Endothelial cell of umbilical vein (primary cell): ENCODE results near the gene TMBIM6. TPM values are rescaled to one million over a fixed set of nuclear protein-coding genes. Genes with fewer than 3 reads are reported as not detected.

Experiments used
- BruUV-seq: library from RNA; stranded (reverse); fragments of 400-500 nt; replicated peaks from 2 replicates; lab custom pipeline; 2021; lab: Mats Ljungman, UMichigan
- CTCF ChIA-PET: fragments of 300-600, 350-600 bp; sonication (Branson Sonifier 250); formaldehyde crosslinking; loops from one replicate; lab custom pipeline; 2021; ENCODE audit warnings: antibody characterized with exemption, inconsistent platforms; lab: Charles Lee
- POLR2A ChIA-PET: fragments of 300-600, 350-600 bp; sonication (Branson Sonifier 250); formaldehyde crosslinking; loops from one replicate; lab custom pipeline; 2021; ENCODE audit warnings: antibody characterized with exemption, inconsistent platforms; lab: Charles Lee
- DNase-seq: peaks from one replicate; pipeline ENCODE4 v3.0.0-alpha.2; 2011; ENCODE audit warnings: low read depth, low spot score
- FAIRE-seq: peaks from 2 replicates; lab custom pipeline; 2011; peaks lifted over from hg19 to GRCh38; lab: Jason Lieb, UNC
- H2AFZ ChIP-seq: 2 replicates; pipeline ENCODE4 v1.6.0; 2012; ENCODE audit warnings: low read depth, low read length, control low read depth, inconsistent platforms
- H3K27ac ChIP-seq: 2 replicates; pipeline ENCODE4 v1.5.1; 2011; ENCODE audit warnings: low read depth, mild to moderate bottlenecking, control low read depth, low read length, moderate library complexity; ENCODE audit not compliant: insufficient read depth
- H3K27me3 ChIP-seq, 2 experiments: 2 replicates each; pipeline versions ENCODE4 v1.6.0 to v1.6.1; 2011; ENCODE audit warnings: low read length in 2 of 2, mixed read lengths in 1 of 2; ENCODE audit not compliant: control insufficient read depth in 2 of 2, insufficient read depth in 2 of 2
- H3K36me3 ChIP-seq, 2 experiments: 2 replicates in 1 of 2; 3 replicates in 1 of 2; pipeline ENCODE4 v1.5.1; 2011; ENCODE audit warnings: low read length in 2 of 2, mild to moderate bottlenecking in 1 of 2, moderate library complexity in 1 of 2; ENCODE audit not compliant: control insufficient read depth in 2 of 2, insufficient read depth in 2 of 2; ENCODE audit errors: extremely low read depth in 1 of 2
- H3K4me1 ChIP-seq: 3 replicates; pipeline ENCODE4 v1.5.1; 2011; ENCODE audit warnings: mild to moderate bottlenecking, low read length; ENCODE audit not compliant: control insufficient read depth, insufficient read depth; ENCODE audit errors: extremely low read depth
- H3K4me2 ChIP-seq: 2 replicates; pipeline ENCODE4 v1.6.1; 2011; ENCODE audit warnings: low read length, control low read depth, mixed read lengths; ENCODE audit not compliant: insufficient read depth
- H3K4me3 ChIP-seq, 3 experiments: fragments of 200-600 bp in 1 of 3; sonication (generic), shearing (Covaris generic) in 1 of 3; replicated peaks in 1 of 3; 2 replicates each; pipeline ENCODE4 v1.5.1; 2011 to 2016; ENCODE audit warnings: control low read depth in 3 of 3, low read length in 3 of 3, mild to moderate bottlenecking in 2 of 3, inconsistent platforms in 1 of 3, low read depth in 1 of 3, moderate library complexity in 1 of 3; ENCODE audit not compliant: insufficient read depth in 1 of 3
- H3K79me2 ChIP-seq: 2 replicates; pipeline ENCODE4 v1.6.0; 2012; ENCODE audit warnings: low read length, inconsistent platforms; ENCODE audit not compliant: control insufficient read depth, insufficient read depth
- H3K9ac ChIP-seq: replicated peaks from 2 replicates; pipeline ENCODE3; 2011; ENCODE audit warnings: low read length, control low read depth; ENCODE audit not compliant: insufficient read depth; ENCODE audit errors: extremely low read depth
- H3K9me1 ChIP-seq: replicated peaks from 3 replicates; pipeline ENCODE4 v1.6.0; 2011; ENCODE audit warnings: mild to moderate bottlenecking, low read length; ENCODE audit not compliant: control insufficient read depth, insufficient read depth; ENCODE audit errors: extremely low read depth
- H3K9me3 ChIP-seq: replicated peaks from 2 replicates; pipeline ENCODE4 v1.5.1; 2012; ENCODE audit warnings: low read length, inconsistent platforms; ENCODE audit not compliant: control insufficient read depth, insufficient read depth
- H4K20me1 ChIP-seq: replicated peaks from 2 replicates; pipeline ENCODE3; 2011; ENCODE audit warnings: mild to moderate bottlenecking, low read length; ENCODE audit not compliant: control insufficient read depth, insufficient read depth; ENCODE audit errors: extremely low read depth
- FOS ChIP-seq: IDR thresholded peaks from 2 replicates; pipeline ENCODE4 v1.6.1; 2011; ENCODE audit warnings: mild to moderate bottlenecking, low read length, moderate library complexity, borderline replicate concordance; ENCODE audit not compliant: insufficient read depth
- MYC ChIP-seq: IDR thresholded peaks from one replicate; pipeline ENCODE4 v1.6.1; 2011; ENCODE audit warnings: mild to moderate bottlenecking, low read depth, low read length
- POLR2A ChIP-seq: IDR thresholded peaks from 2 replicates; pipeline ENCODE4 v1.6.1; 2012; ENCODE audit warnings: low read depth, mild to moderate bottlenecking, control low read depth, low read length
- dilution Hi-C: fragments of 300-500 bp; cut with MboI; formaldehyde crosslinking; loops from one replicate; pipeline ENCODE4 v1.15.0; 2019; ENCODE audit warnings: low sequenced_read_pairs; ENCODE audit not compliant: extremely low pct_ligation_motif_present
- intact Hi-C: fragments of 100-400 bp; cut with micrococcal nuclease; formaldehyde crosslinking; loops from one replicate; pipeline ENCODE4 v1.10.0; 2022
- polyA plus RNA-seq, 4 experiments: library from polyadenylated mRNA; depleted of rRNA in 3 of 4; stranded (reverse) in 3 of 4; unstranded in 1 of 4; fragments of >200 nt; gene quantifications; 2 replicates each; pipeline versions ENCODE4 v1.2.1 to v1.2.3, GENCODE V29; 2011 to 2012; ENCODE audit warnings: missing spikeins in 1 of 4
- total RNA-seq: library from RNA; stranded (reverse); gene quantifications from 2 replicates; pipeline ENCODE4 v1.2.3, GENCODE V29; 2021
- TF ChIP-seq, protein P1 (sequence below): IDR thresholded peaks from 2 replicates; pipeline ENCODE4 v1.6.1; 2011; ENCODE audit not compliant: insufficient read depth, insufficient read length
- TF ChIP-seq, protein P2 (sequence below), 2 donors: IDR thresholded peaks; 1 replicate in 1 of 2; 2 replicates in 1 of 2; pipeline ENCODE4 v1.5.1; 2011; ENCODE audit warnings: low read length in 2 of 2, mild to moderate bottlenecking in 2 of 2, moderate library complexity in 2 of 2, control low read depth in 1 of 2, inconsistent platforms in 1 of 2, low read depth in 1 of 2; ENCODE audit not compliant: insufficient read depth in 1 of 2; ENCODE audit errors: extremely low read depth in 1 of 2

TMBIM6 gene
- total and polyA plus RNA-seq, 2 donors (not counting 3 experiments of a cell fraction or from before 2014, with no cell fraction given) = 393 to 579 TPM

GRCh38 chr12:49808686-49809380 is 67.5 kb downstream of the TMBIM6 start:
- Histone ChIP-seq H3K79me2 (no peaks in the 10 kb centered on the region), H3K4me3 (no peak overlapping the region), H3K27me3 (no peaks in the 10 kb centered on the region), H3K9me1 (no peaks in the 10 kb centered on the region), H3K4me2 (no peak overlapping the region), H3K4me1 (no peaks in the 10 kb centered on the region), H2AFZ (no peak overlapping the region), H4K20me1 (no peaks in the 10 kb centered on the region), H3K9ac (no peak overlapping the region), H3K36me3 (peaks cover 3 to 19% of the 10 kb centered on the region in 2 experiments), H3K9me3 (no peaks in the 10 kb centered on the region), H3K27ac (no peak overlapping the region)
- DNase-seq (no peak), FAIRE-seq (no peak)
- TF ChIP-seq, protein P1, sequence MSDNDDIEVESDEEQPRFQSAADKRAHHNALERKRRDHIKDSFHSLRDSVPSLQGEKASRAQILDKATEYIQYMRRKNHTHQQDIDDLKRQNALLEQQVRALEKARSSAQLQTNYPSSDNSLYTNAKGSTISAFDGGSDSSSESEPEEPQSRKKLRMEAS = no peak
- TF ChIP-seq MYC = no peak
- no peak for TF ChIP-seq FOS
- TF ChIP-seq, protein P2, sequence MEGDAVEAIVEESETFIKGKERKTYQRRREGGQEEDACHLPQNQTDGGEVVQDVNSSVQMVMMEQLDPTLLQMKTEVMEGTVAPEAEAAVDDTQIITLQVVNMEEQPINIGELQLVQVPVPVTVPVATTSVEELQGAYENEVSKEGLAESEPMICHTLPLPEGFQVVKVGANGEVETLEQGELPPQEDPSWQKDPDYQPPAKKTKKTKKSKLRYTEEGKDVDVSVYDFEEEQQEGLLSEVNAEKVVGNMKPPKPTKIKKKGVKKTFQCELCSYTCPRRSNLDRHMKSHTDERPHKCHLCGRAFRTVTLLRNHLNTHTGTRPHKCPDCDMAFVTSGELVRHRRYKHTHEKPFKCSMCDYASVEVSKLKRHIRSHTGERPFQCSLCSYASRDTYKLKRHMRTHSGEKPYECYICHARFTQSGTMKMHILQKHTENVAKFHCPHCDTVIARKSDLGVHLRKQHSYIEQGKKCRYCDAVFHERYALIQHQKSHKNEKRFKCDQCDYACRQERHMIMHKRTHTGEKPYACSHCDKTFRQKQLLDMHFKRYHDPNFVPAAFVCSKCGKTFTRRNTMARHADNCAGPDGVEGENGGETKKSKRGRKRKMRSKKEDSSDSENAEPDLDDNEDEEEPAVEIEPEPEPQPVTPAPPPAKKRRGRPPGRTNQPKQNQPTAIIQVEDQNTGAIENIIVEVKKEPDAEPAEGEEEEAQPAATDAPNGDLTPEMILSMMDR (IDR thresholded peaks at IDR 0.05; ENCODE audit: extremely low read depth in 1 of 2, insufficient read depth in 1 of 2, low read depth in 1 of 2, low read length in 2 of 2) = no peak
- TF ChIP-seq POLR2A = no peak
- no TSS peak for BruUV-seq
- dilution Hi-C loops = no loop called here
- POLR2A ChIA-PET = no interaction called here
- intact Hi-C loops = no loop called here
- CTCF ChIA-PET = interaction anchor here (1.1 kb wide), 1 partner anchor 13 kb away, joined by 3 read pairs; no protein-coding TSS in a partner anchor
